ENCODE data around the gene LRRC71. TPM values are rescaled to one million over a fixed set of nuclear protein-coding genes. Genes with fewer than 3 reads are reported as not detected.

Gene LRRC71
- total RNA-seq, 1 experiment from 2014 or later = not detected

- BruUV-seq (replicated peaks) = no TSS peak
- Mint-ChIP-seq H3K4me3 (ENCODE audit: unreplicated experiment) (no peak overlapping the region), H3K27ac (ENCODE audit: unreplicated experiment) (no peak overlapping the region), H3K36me3 (ENCODE audit: insufficient read depth, unreplicated experiment) (peaks cover 55% of the 10 kb centered on the region), H3K4me1 (ENCODE audit: low read depth, unreplicated experiment) (no peaks in the 10 kb centered on the region), H3K27me3 (ENCODE audit: insufficient read depth, unreplicated experiment) (no peaks in the 10 kb centered on the region), H3K9me3 (ENCODE audit: unreplicated experiment) (no peaks in the 10 kb centered on the region)
- DNase-seq = no peak
- intact Hi-C loops (cut with micrococcal nuclease; ENCODE audit: unreplicated experiment) = no loop called here
- no peaks in the 10 kb centered on the region for H3K27me3 ChIP-seq (replicated peaks; ENCODE audit: control insufficient read depth, insufficient read depth, low read length)
- ChIA-PET CTCF (interaction anchor here (0.6 kb wide), 1 partner anchor 123 kb away, joined by 7 read pairs; no protein-coding TSS in a partner anchor), POLR2A (no interaction called here)
- no peaks in the 10 kb centered on the region for H3K4me1 ChIP-seq
- H3K9me3 ChIP-seq = no peaks in the 10 kb centered on the region
- H3K36me3 ChIP-seq (ENCODE audit: control insufficient read depth, insufficient read depth, low read length) = peaks cover 3% of the 10 kb centered on the region
- no peak for TF ChIP-seq CTCF (IDR thresholded peaks at IDR 0.05; ENCODE audit: insufficient read depth in 1 of 2, low read depth in 1 of 2, low read length in 1 of 2, severe bottlenecking in 1 of 2, unreplicated experiment in 1 of 2)
- H3K4me3 ChIP-seq (ENCODE audit: low read depth, low read length) = no peak overlapping the region
These were observed 30.9 kb downstream of the LRRC71 start for GRCh38 chr1:156951371-156951770.

- Mint-ChIP-seq H3K36me3 (ENCODE audit: insufficient read depth, unreplicated experiment) (peaks cover 57% of the 10 kb centered on the region), H3K27ac (ENCODE audit: unreplicated experiment) (no peak overlapping the region), H3K4me3 (ENCODE audit: unreplicated experiment) (no peak overlapping the region), H3K27me3 (ENCODE audit: insufficient read depth, unreplicated experiment) (no peaks in the 10 kb centered on the region), H3K9me3 (ENCODE audit: unreplicated experiment) (no peaks in the 10 kb centered on the region), H3K4me1 (ENCODE audit: low read depth, unreplicated experiment) (peaks cover 5% of the 10 kb centered on the region)
- no peak for DNase-seq
- intact Hi-C loops (cut with micrococcal nuclease; ENCODE audit: unreplicated experiment) = no loop called here
- peaks cover 5% of the 10 kb centered on the region for H3K36me3 ChIP-seq (ENCODE audit: control insufficient read depth, insufficient read depth, low read length)
- POLR2A ChIA-PET = no interaction called here
- no peak overlapping the region for H3K4me3 ChIP-seq (ENCODE audit: low read depth, low read length)
- CTCF ChIA-PET = no interaction called here
- H3K27me3 ChIP-seq (replicated peaks; ENCODE audit: control insufficient read depth, insufficient read depth, low read length) = no peaks in the 10 kb centered on the region
- H3K4me1 ChIP-seq = no peaks in the 10 kb centered on the region
- no peak for TF ChIP-seq CTCF (IDR thresholded peaks at IDR 0.05; ENCODE audit: insufficient read depth in 1 of 2, low read depth in 1 of 2, low read length in 1 of 2, severe bottlenecking in 1 of 2, unreplicated experiment in 1 of 2)
- no peaks in the 10 kb centered on the region for H3K9me3 ChIP-seq
- no TSS peak for BruUV-seq (replicated peaks)
These were observed 33.1 kb downstream of the LRRC71 start for GRCh38 chr1:156953571-156953970.

DNA sequence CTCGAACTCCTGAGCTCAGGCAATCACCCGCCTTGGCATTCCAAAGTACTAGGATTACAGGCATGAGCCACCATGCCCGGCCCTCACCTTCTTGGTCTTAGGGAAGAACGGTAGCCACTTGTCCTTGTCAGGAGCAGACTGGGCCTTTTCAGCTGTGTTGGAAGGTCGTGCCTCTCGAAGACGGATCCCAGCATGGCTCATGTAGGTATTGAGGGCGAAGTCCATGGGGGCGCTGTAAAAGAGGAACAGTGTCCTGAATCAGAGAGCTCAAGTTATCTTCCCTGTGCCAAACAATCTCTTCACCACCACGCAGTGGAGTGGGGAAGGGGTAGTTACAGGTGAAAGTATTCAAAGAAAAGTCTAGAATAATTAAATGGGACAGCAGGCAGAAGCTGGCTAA is 35.9 kb downstream of the LRRC71 start:
- Histone ChIP-seq H3K4me1 (no peaks in the 10 kb centered on the region), H3K27me3 (replicated peaks; ENCODE audit: control insufficient read depth, insufficient read depth, low read length) (no peaks in the 10 kb centered on the region), H3K4me3 (ENCODE audit: low read depth, low read length) (no peak overlapping the region), H3K36me3 (ENCODE audit: control insufficient read depth, insufficient read depth, low read length) (peaks cover 13% of the 10 kb centered on the region), H3K9me3 (no peaks in the 10 kb centered on the region)
- ChIA-PET CTCF (no interaction called here), POLR2A (no interaction called here)
- H3K9me3 Mint-ChIP-seq (ENCODE audit: unreplicated experiment) = no peaks in the 10 kb centered on the region
- no TSS peak for BruUV-seq (replicated peaks)
- H3K27ac Mint-ChIP-seq (ENCODE audit: unreplicated experiment) = no peak overlapping the region
- TF ChIP-seq CTCF (IDR thresholded peaks at IDR 0.05; ENCODE audit: insufficient read depth in 1 of 2, low read depth in 1 of 2, low read length in 1 of 2, severe bottlenecking in 1 of 2, unreplicated experiment in 1 of 2) = no peak
- H3K27me3 Mint-ChIP-seq (ENCODE audit: insufficient read depth, unreplicated experiment) = no peaks in the 10 kb centered on the region
- intact Hi-C loops (cut with micrococcal nuclease; ENCODE audit: unreplicated experiment) = no loop called here
- H3K36me3 Mint-ChIP-seq (ENCODE audit: insufficient read depth, unreplicated experiment) = peaks cover 36% of the 10 kb centered on the region
- no peak overlapping the region for H3K4me3 Mint-ChIP-seq (ENCODE audit: unreplicated experiment)
- DNase-seq = no peak
- peaks cover 11% of the 10 kb centered on the region for H3K4me1 Mint-ChIP-seq (ENCODE audit: low read depth, unreplicated experiment)

Measured in Caco-2 (cell line).